ENCODE results near the gene EML2.
"Not testable (repeated sequence)": the region's sequence is repeated elsewhere in the genome, so short reads cannot be mapped to it uniquely, and the experiment has no call there.

EML2 gene

GRCh38 chr19:45616704-45617017 is 22.5 kb downstream of the EML2 start:
- no peak for DNase-seq (ENCODE audit: low read depth in 1 of 2, low spot score in 1 of 2)

- DNase-seq (ENCODE audit: low read depth in 1 of 2, low spot score in 1 of 2): peak; percentile 54 to 70
Observed at GRCh38 chr19:45615795-45616703, 23.1 kb downstream of the EML2 start.

- not testable (repeated sequence) for DNase-seq (ENCODE audit: low read depth in 1 of 2, low spot score in 1 of 2)
Observed at GRCh38 chr19:45615056-45615455, 24.1 kb downstream of the EML2 start.

- DNase-seq (ENCODE audit: low read depth in 1 of 2, low spot score in 1 of 2): peak in 1 of 2 donors; percentile 34
Observed at GRCh38 chr19:45613926-45614725, 25.1 kb downstream of the EML2 start.

GRCh38 chr19:45608948-45609347 is 30.2 kb downstream of the EML2 start:
- DNase-seq (ENCODE audit: low read depth in 1 of 2, low spot score in 1 of 2): no peak

GRCh38 chr19:45607071-45608029 is 31.8 kb downstream of the EML2 start:
- DNase-seq (ENCODE audit: low read depth in 1 of 2, low spot score in 1 of 2): peak in 1 of 2 donors; percentile 36

GRCh38 chr19:45601524-45602374 is 37.4 kb downstream of the EML2 start, which contains the start of gene GPR4:
TSS of gene GPR4 (minus strand) at chr19:45602212. CDS start at chr19:45591866, 10,346 bp downstream.
- DNase-seq (ENCODE audit: low read depth in 1 of 2, low spot score in 1 of 2): no peak

GRCh38 chr19:45601115-45601514 is 38.1 kb downstream of the EML2 start:
- no peak for DNase-seq (ENCODE audit: low read depth in 1 of 2, low spot score in 1 of 2)

- DNase-seq (ENCODE audit: low read depth in 1 of 2, low spot score in 1 of 2): no peak
Observed at GRCh38 chr19:45600340-45600885, 38.8 kb downstream of the EML2 start.

GRCh38 chr19:45599286-45599685 is 39.9 kb downstream of the EML2 start:
- no peak for DNase-seq (ENCODE audit: low read depth in 1 of 2, low spot score in 1 of 2)

GRCh38 chr19:45598267-45599001 is 40.8 kb downstream of the EML2 start:
- no peak for DNase-seq (ENCODE audit: low read depth in 1 of 2, low spot score in 1 of 2)

GRCh38 chr19:45597425-45598111 is 41.6 kb downstream of the EML2 start:
- DNase-seq (ENCODE audit: low read depth in 1 of 2, low spot score in 1 of 2): no peak

GRCh38 chr19:45595814-45596213 is 43.4 kb downstream of the EML2 start:
- no peak for DNase-seq (ENCODE audit: low read depth in 1 of 2, low spot score in 1 of 2)

- DNase-seq (ENCODE audit: low read depth in 1 of 2, low spot score in 1 of 2): no peak
Observed at GRCh38 chr19:45593520-45593919, 45.7 kb downstream of the EML2 start.

GRCh38 chr19:45592366-45592765 is 46.8 kb downstream of the EML2 start:
- no peak for DNase-seq (ENCODE audit: low read depth in 1 of 2, low spot score in 1 of 2)

GRCh38 chr19:45591638-45592005 is 47.6 kb downstream of the EML2 start:
- no peak for DNase-seq (ENCODE audit: low read depth in 1 of 2, low spot score in 1 of 2)

GRCh38 chr19:45591004-45591637 is 48.1 kb downstream of the EML2 start:
- DNase-seq (ENCODE audit: low read depth in 1 of 2, low spot score in 1 of 2): no peak
